T-helper 2 cell (primary cell): ENCODE data around the gene OSBPL10.
"Not testable (repeated sequence)": the region's sequence is repeated elsewhere in the genome, so short reads cannot be mapped to it uniquely, and the experiment has no call there.

Experiments used
- DNase-seq, 5 experiments: peaks; one replicate each; pipeline versions ENCODE4 v3.0.0 to v3.0.0-alpha.2; 2012 to 2022

The OSBPL10 gene

DNA sequence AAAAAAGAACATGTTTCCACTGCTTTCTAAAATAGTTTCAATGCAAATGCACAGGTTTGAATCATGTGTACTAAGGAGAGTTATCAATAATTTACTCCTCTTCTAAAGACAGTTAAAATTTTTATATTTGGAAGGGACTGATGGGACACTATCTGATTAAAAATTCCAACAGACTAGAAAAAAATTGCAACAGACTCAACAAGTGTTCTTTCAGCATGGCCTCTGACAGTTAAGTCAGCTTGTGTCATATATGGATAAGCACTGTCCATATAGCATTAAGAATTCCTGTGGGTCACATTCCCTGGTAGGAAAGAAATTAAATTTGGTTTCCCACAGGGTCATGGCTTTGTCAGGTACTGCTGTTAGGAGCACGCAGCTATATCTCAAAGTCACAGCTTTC lies 96.8 kb downstream of the OSBPL10 start:
- no peak for DNase-seq

DNA sequence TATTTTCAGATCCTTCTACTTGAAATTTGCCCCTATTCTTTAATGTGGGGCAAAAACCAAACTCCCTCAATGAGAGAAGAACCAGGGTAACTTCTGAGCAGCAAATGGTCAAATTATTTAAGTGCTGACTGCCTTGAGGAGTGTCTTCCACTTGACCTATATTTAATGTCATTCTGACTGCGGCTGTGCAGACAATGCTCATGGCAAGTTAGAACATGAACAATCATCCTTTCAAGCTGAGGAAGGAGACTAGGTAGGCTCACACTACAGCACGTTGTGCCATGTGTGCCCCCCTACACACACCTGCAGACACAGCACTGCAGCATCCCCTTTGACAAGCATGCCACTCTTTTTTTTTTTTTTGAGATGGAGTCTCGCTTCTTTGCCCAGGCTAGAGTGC lies 98.2 kb downstream of the OSBPL10 start:
- no peak for DNase-seq

GRCh38 chr3:31882431-31882830 lies 98.6 kb downstream of the OSBPL10 start:
- DNase-seq, result no peak

- peak in 1 of 5 experiments; percentile 3 for DNase-seq
Measured at GRCh38 chr3:31880482-31881078, 100.5 kb downstream of the OSBPL10 start.

- peak in 1 of 5 experiments; percentile 25 for DNase-seq
Measured at GRCh38 chr3:31880020-31880419, 101.0 kb downstream of the OSBPL10 start.

DNA sequence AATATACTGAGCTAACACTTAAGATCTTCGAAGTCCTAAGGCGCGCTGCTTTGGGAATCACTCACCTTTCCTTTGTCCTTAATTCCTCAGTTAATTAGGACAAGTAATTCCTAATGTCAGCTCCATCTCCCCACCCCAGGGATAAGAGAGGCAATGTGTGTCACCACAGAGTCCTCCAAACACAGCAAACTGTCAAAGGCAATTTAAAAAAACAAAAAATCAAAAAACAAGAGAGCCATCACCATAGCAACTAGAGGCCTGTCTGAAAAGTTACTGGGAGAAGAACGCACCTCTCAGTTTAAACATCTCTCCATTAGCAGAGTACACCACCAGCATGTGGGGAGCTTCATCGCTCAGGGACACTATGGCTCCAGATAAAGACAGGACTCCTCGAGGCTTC lies 101.7 kb downstream of the OSBPL10 start:
- no peak for DNase-seq

DNA sequence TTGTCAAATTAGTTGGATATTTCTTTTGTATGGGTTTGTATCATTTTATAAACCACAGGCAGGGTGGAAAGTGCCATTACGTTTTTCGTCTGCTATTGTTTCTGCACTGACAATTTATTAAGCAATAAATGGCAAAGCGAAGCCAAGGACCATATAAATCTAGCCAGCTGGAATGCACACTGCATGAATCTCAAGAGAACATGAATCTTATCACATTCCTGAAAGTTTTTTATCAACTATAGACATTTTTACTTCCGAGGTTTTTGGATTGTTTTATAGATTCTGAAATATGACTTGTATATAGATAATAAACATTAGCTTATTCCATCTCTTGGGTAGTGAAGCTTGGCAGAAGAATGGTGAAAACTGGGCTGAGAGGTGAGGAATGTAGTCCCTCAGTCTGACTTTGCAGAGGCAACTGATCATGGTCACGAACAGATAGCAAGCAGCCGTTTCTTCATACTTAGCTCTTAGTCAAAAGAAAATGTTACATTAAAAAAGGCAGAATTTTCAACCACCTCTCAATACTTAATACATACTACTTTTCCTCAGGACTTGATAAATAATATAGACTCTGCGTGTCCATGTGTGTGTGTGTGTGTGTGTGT lies 102.7 kb downstream of the OSBPL10 start:
- DNase-seq, result no peak

DNA sequence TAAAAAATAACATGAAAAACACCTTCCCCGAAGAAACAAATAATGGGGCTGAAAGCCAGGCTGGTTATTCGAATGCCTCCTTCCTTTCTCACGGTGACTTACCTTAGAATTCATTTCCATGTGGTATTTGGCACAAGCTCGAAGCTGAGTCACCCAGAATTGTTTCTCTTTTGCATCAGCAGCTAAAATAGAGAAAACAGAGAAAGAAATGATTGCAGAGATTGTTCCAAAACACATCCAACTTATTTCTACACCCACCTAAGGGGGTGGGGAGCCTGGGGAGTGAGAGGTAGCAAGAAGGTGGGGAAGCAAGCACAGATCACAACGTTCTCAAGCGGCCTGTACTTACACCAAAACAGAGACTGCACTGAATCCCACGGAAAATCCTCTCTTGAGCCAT lies 104.7 kb downstream of the OSBPL10 start:
- DNase-seq, result no peak

DNA sequence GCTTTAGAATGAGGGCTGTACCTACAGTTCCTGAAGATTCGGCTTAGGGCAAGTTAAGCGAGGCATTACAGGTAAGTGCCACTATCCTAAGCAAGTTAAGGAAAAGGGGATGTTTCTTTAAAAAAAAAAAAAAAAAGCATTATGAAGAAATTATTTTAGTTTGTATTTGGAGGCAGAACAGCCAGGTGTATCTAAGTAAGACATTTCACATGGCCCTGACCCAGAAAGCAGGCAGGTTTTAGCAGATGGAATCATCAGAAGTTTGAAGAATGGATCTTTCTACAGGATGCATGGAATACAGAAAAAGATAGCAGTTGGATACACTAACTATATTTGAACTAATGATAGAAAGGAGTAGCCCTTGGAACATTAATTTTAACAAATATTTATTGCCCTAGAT lies 105.6 kb downstream of the OSBPL10 start:
- no peak for DNase-seq

DNA sequence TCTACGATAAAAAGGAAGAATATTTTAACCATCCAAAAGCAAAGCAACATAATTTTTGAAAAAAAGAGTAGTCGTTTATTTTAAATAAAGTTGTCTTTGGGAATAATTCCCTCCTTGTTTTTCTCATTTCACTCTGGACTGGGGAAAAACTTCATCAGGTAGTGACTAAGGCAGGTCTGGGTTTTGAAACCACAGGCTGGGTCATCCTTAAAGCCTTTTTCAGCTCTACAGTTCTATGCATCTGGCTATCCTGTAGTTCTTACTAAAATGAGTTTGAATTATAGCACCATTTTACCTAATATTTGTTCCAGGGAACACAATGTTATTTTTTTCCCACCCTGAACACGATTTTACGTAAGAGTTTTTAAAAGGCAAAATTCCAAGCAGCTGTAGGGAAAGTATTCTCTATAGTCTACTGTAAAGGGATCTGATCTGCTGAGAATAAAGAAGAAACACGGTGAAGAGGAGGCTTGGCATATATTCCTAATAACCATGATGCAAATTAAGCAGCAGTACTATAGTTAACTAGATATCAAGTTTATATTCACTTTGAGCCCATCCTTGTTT lies 107.7 kb downstream of the OSBPL10 start:
- DNase-seq, result no peak

DNA sequence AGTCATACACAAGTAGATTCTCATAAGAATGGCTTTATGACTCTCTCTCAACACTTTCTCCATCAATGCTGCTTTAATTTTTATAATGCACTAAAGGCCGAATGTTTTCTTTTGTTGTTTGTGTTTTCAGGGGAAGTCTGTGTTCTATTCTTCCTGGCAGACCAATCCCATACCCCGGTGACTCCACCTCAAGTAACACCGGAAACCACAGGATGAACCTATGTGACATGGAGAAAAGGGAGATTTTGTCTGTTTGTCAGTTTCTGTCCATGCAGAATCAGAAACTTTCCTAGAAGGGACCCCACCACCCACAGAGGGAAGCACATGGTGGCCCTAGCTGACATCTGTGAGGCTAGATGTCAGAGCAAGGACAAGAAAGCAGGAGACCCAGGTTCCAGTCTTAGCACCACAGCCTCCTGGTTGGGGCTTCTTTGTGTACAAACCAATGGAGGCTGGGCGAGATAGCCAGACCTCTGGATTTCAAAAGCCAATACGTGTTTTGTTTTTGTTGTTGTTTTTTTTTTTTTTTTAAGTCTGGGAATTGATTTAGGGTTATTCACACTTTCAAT lies 109.0 kb downstream of the OSBPL10 start:
- no peak for DNase-seq

DNA sequence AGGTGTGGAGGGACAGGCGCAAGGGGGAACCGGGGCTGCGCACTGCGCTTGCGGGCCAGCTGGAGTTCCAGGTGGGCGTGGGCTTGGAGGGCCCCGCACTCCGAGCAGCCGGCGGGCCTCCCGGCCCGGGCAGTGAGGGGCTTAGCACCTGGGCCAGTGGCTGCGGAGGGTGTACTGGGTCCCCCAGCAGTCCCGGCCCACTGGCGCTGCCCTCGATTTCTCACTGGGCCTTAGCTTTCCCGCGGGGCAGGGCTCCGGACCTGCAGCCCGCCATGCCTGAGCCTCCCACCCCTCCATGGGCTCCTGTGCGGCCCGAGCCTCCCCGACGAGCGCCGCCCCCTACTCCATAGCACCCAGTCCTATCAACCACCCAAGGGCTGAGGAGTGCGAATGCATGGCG lies 111.0 kb downstream of the OSBPL10 start:
- DNase-seq, result not testable (repeated sequence)

- DNase-seq, result no peak
Measured at GRCh38 chr3:31868236-31868635, 112.8 kb downstream of the OSBPL10 start.

- no peak for DNase-seq
Measured at GRCh38 chr3:31862666-31863279, 118.3 kb downstream of the OSBPL10 start.

DNA sequence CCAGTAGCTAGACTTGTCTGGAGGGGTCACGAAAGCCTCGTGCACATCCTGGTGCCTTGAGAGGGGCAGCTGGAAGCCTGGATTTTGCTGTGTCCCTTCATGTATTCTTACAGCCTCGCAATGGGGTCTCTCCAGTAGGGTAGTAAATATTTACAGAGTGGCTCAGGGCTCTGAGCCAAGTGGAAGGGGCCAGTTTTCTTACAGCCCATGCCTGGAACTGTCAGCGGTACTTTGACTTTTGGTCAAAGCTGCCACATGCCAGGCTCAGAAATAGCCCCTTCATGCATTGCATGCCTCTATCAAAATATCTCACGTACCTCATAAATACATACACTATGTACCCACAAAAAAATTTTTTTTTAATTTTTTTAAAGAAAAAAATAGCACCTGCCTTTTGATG lies 119.2 kb downstream of the OSBPL10 start:
- no peak for DNase-seq

DNA sequence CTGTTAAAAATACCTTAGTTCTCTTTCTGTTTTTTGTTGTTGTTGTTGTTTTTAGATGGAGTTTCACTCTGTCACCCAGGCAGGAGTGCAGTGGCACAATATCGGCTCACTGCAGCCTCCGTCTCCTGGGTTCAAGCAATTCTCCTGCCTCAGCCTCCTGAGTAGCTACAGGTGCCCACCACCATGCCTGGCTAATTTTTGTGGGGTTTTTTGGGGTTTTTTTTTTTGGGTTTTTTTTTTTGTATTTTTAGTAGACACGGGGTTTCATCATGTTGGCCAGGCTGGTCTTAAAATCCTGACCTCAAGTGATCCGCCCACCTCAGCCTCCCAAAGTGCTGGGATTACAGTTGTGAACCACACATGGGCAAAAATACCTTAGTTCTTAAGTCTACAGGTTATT lies 120.4 kb downstream of the OSBPL10 start:
- DNase-seq, result not testable (repeated sequence)

- no peak for DNase-seq
Measured at GRCh38 chr3:31859245-31859644, 121.8 kb downstream of the OSBPL10 start.

- peak in 1 of 5 experiments; percentile 17 for DNase-seq
Measured at GRCh38 chr3:31858439-31858838, 122.6 kb downstream of the OSBPL10 start.

DNA sequence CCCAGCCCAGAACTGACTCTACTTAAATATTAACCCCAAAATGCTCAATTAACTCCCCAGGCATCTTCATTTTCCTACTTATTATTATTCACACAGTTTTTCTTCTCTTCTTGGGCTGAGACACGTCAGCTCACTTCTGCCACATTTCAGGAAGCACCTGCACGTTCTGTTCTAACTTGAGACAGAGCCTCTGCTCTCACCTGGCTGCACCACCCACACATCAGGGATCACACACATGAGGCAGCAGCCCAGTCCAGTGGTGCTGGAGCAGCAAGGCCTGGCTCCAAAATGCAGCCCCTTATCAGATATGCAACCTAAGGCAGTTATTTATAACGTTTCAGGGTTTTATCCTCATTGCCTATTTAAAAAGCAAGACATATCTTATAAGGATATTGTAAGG lies 127.5 kb downstream of the OSBPL10 start:
- DNase-seq, result no peak

GRCh38 chr3:31851278-31851677 lies 129.8 kb downstream of the OSBPL10 start:
- DNase-seq, result no peak

DNA sequence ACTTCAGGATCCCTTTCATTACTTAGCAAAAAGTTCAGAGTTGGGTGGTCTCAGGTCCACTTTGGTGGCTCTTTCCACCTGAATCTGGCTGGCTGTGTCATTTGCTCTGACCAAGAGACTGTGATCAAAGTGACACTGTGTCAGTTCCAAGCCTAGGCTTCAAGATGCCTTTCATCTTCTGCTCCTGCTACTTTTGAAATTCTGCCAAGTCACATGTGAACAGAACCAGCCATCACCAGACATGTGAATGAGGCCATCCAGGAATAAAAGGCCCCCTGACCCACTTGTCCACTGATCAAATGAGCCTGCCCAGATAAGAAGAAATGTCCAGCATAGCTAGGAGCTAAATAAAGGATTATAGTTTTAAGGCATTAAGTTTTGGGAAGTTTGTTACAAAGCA lies 132.2 kb downstream of the OSBPL10 start:
- no peak for DNase-seq

- DNase-seq, result no peak
Measured at GRCh38 chr3:31848163-31848818, 132.8 kb downstream of the OSBPL10 start.

GRCh38 chr3:31847760-31848159 lies 133.3 kb downstream of the OSBPL10 start:
- no peak for DNase-seq
